Measurements from ENCODE around the gene SLC5A11. TPM values are rescaled to one million over a fixed set of nuclear protein-coding genes. Genes with fewer than 3 reads are reported as not detected.

The SLC5A11 gene
- total RNA-seq, 1 donor from 2014 or later, result not detected

GRCh38 chr16:24906199-24906808 is 60.5 kb downstream of the SLC5A11 start:
- intact Hi-C loops (cut with DNase I), result loop anchor here (10.0 kb wide), 1 partner anchor 318 kb away; no protein-coding TSS in a partner anchor
- DNase-seq (ENCODE audit: missing footprints) (no peak), ATAC-seq (no peak)

- intact Hi-C loops (cut with DNase I), result loop anchor here (10.0 kb wide), 1 partner anchor 318 kb away; no protein-coding TSS in a partner anchor
- no peak for ATAC-seq
- no peak for DNase-seq (ENCODE audit: missing footprints)
These were observed 61.1 kb downstream of the SLC5A11 start for GRCh38 chr16:24906901-24907300.

DNA sequence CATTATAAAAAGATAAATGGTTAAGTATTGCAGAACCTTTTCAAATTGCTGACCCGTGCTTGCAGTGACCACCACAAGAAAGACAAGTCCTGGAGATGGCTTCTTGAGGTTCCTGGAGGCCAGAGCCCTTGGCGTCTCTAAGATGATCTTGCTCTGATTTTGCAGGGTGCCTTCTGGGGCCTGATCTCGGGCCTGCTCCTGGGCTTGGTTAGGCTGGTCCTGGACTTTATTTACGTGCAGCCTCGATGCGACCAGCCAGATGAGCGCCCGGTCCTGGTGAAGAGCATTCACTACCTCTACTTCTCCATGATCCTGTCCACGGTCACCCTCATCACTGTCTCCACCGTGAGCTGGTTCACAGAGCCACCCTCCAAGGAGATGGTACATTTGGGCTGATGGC is 63.0 kb downstream of the SLC5A11 start:
- DNase-seq (ENCODE audit: missing footprints), result no peak
- no peak for ATAC-seq
- intact Hi-C loops (cut with DNase I), result loop anchor here (10.0 kb wide), 1 partner anchor 316 kb away; no protein-coding TSS in a partner anchor

DNA sequence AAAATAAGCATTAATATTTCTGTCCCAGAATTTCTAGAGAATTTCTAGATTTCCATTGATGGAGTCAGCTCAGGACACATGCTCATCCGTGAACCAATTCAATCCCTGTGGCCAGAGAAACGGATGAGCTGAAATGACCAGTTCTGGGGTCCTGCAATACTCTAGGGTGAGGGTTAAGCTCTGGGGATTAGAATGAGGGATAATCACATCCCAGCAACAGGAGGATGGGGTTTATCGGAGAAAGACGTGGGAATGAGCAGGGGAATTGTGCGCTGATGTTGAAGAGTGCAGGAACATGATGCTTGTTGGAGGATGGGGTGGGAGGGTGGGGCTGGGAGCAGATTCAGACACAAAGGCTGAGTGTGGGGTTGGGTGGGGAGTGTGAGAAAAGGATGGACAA is 64.1 kb downstream of the SLC5A11 start:
- intact Hi-C loops (cut with DNase I), result loop anchor here (10.0 kb wide), 1 partner anchor 315 kb away; no protein-coding TSS in a partner anchor
- DNase-seq (ENCODE audit: missing footprints) (no peak), ATAC-seq (no peak)

DNA sequence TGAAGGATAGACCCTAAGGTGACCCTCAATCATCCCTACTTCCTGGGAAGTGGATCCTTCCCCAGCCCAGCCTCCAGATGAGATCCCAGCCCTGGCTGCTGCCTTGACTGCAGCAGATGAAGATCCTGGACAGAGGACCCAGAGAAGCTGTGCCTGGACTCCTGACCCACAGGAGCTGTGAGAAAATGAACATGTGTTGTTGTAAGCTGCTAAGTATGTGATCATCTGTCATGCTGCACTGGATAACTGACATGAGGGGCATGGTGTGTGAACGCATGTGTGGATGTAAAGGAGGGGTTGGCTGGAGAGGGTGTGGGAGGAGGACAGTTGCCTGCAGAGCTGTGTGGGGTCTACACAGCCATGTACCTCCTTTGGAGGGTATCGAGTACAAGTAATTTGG is 69.3 kb downstream of the SLC5A11 start:
- ATAC-seq (no peak), DNase-seq (ENCODE audit: missing footprints) (no peak)
- intact Hi-C loops (cut with DNase I), result no loop called here

DNA sequence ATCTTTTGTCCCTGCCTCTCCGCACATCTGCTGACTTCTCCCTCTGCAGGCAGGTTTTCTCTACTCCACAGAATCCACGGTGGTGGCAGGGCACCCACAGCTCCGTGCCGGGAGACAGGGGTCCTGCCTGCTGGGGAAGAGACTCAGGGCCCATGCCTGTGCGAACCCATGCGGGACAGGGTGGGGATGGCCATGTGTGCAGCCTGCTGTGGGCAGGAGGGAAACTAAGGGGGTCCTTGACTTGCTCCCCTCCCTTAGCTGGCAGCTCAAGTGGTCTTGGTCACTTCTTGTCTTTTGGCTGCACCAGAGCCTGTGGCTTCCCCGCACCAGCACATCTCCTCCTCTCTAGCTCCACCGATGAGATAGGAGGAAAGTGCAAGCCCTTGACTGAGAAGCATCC is 69.8 kb downstream of the SLC5A11 start:
- DNase-seq (ENCODE audit: missing footprints), result no peak
- ATAC-seq, result no peak
- intact Hi-C loops (cut with DNase I), result no loop called here

DNA sequence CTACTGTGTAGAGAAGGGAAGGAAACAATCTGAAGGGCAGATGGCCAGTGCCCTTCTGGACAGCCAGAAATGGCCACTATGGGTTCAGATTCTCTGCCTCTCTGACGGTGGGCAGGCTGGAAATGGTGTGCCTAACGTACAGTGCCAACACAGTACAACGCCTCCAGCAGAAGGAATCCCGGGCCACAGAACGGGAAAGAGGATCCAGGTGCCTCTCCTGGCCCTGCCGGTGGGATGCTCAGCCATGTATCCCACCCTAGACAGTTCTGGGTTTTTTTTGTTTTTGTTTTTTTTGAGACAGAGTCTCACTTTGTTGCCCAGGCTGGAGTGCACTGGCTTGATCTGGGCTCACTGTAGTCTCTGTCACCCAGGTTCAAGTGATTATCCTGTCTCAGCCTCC is 71.5 kb downstream of the SLC5A11 start:
- no peak for ATAC-seq
- intact Hi-C loops (cut with DNase I), result no loop called here

GRCh38 chr16:24917891-24918290 is 72.1 kb downstream of the SLC5A11 start:
- no peak for DNase-seq (ENCODE audit: missing footprints)
- no peak for ATAC-seq
- intact Hi-C loops (cut with DNase I), result no loop called here

More for the DNA sequence above, 71.5 kb downstream of the SLC5A11 start:
- DNase-seq (ENCODE audit: missing footprints), result no peak

DNA sequence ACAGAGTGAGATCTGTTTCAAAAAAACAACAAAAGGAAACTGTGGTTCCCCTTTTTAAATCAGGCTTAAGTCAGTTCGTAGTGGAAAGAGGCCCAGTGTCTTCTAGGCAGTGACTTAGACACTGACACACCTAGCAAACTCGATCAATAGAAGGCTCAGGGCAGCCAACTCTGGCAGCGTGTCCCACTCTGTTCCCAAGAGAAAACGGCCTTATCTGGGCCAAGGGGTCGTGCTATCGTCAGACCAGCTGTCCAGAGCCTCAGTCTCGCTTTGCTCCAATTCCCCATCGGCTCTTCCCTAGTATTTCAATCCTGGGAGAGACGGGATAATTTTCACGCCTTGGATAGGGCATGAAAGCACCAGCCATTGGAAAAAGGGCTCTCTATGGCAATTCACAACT is 72.9 kb downstream of the SLC5A11 start:
- intact Hi-C loops (cut with DNase I), result no loop called here

DNA sequence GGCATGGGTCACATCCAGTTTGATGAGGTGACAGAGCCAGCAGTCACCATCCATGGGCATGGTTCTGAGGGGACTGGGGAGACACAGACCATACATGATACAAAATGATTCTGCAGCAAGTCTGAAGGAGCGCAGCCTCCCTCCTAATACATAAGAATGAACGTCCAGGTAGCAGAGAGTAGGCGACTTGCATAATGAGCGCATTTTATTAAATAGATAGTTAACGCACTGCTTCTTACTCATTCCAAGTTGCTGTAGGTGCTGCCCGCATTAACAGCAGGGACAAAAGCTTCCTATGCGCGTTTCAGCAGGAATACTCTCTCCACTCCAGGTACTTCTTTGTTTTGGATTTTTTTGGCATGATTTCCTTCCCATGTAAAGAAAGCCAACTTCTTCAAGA is 73.8 kb downstream of the SLC5A11 start:
- DNase-seq (ENCODE audit: missing footprints), result no peak
- intact Hi-C loops (cut with DNase I), result no loop called here
- ATAC-seq, result no peak

More for the DNA sequence above, 72.9 kb downstream of the SLC5A11 start:
- ATAC-seq (no peak), DNase-seq (ENCODE audit: missing footprints) (no peak)

DNA sequence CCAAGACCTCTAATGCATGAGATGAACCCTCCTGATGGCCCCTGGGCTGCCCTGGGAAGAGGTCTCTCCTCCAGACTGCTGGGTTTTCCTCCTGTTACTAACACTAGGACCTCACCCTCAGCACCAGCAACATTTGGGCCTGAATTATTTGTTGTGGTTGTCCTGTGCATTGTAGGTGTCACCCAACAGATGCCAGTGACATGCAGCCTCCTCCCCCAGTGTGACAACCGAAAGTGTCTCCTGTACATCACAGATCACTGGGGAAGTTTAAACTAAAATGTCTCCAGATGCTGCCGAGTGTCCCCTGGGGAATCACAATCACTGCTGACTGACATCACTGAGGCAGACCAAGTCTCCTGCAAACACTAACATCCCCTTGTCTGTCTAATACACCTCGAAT is 74.8 kb downstream of the SLC5A11 start:
- DNase-seq (ENCODE audit: missing footprints) (no peak), ATAC-seq (no peak)
- intact Hi-C loops (cut with DNase I), result no loop called here

DNA sequence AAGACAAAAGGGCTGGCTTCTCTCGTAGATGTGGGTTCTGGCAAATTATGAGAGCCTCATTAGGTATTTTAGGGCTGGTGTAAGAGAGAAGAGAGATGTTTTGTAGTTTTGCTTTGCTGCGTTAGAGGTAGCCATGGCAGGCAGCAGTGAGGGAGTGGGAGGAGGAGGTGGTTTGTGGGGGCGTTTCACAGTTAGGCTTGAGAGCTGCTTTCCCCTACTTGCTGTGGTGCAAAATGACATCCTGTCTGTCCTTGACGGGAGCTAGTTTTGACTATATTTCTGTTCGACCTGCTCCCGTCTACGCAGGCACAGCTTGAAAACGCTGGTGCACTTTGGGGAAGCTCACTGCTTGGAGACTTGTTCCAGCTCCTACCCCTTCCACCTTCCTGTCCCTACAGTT is 75.5 kb downstream of the SLC5A11 start:
- no peak for DNase-seq (ENCODE audit: missing footprints)
- ATAC-seq, result no peak
- intact Hi-C loops (cut with DNase I), result no loop called here

GRCh38 chr16:24925163-24925562 is 79.4 kb downstream of the SLC5A11 start:
- DNase-seq (ENCODE audit: missing footprints), result no peak
- intact Hi-C loops (cut with DNase I), result no loop called here
- ATAC-seq, result no peak

DNA sequence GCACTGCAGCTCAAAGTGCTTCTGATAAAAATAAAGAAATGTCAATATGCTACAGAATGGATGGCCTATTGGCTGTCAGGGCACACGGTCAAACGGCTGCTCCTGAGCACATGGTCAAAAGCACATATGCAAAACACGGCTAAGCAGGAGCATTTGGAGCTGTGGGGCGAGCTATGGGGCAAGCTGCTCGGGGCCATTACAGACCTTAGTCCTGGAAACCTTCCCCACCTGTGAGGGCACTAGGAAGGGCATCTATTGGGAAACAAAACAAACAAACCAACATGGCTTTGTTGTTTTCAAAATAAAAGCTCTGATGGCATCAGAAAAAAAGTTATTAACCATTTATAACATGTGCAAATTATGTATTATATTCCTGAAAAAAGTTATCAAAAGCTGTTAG is 83.6 kb downstream of the SLC5A11 start:
- intact Hi-C loops (cut with DNase I), result no loop called here
- ATAC-seq (no peak), DNase-seq (ENCODE audit: missing footprints) (no peak)

- intact Hi-C loops (cut with DNase I), result no loop called here
- no peak for ATAC-seq
- no peak for DNase-seq (ENCODE audit: missing footprints)
These were observed 84.7 kb downstream of the SLC5A11 start for GRCh38 chr16:24930440-24930839.

GRCh38 chr16:24931091-24931490 is 85.3 kb downstream of the SLC5A11 start:
- DNase-seq (ENCODE audit: missing footprints) (no peak), ATAC-seq (no peak)
- intact Hi-C loops (cut with DNase I), result no loop called here

- intact Hi-C loops (cut with DNase I), result no loop called here
- DNase-seq (ENCODE audit: missing footprints) (no peak), ATAC-seq (no peak)
These were observed 89.6 kb downstream of the SLC5A11 start for GRCh38 chr16:24935336-24935735.

- intact Hi-C loops (cut with DNase I), result no loop called here
- ATAC-seq (no peak), DNase-seq (ENCODE audit: missing footprints) (no peak)
These were observed 90.4 kb downstream of the SLC5A11 start for GRCh38 chr16:24936151-24936550.

DNA sequence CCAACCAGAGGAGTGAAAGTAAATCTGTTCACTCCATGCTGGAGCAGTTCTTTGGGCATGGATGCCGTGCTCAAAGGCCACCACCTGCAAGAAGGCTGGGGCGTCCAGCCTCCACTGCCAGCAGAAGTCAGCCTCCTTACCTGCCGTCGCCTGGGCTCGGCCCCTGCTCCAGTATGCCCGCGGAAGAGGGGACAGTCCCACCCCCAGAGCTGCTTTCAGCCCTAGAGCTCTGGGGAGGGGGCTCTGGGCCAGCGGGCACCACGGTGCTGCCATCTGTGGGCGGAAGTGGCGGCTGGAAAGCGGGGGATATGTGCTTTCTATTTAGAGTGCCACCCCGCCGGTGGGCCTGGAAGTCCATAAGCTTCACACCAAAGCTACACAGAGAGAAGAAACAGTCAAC is 93.5 kb downstream of the SLC5A11 start:
- DNase-seq (ENCODE audit: missing footprints) (no peak), ATAC-seq (no peak)
- intact Hi-C loops (cut with DNase I), result no loop called here

DNA sequence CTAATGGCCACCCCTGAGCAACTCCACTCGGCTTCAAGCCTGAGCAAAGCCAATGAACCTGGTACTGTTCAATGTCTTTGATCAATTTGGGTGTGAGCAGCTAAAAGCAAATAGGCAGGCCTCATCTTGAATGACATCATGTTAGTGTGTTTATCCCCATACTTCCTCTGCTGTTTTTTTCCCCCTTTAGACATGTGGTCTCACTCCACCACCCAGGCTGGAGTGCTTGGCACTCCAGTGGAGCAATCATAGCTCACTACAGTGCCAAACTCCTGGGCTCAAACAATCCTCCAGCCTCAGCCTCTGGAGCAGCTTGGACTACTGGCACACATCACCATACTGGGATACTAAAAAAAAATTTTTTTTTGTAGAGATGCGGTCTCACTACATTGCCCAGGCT is 94.0 kb downstream of the SLC5A11 start:
- intact Hi-C loops (cut with DNase I), result no loop called here
- no peak for ATAC-seq
- DNase-seq (ENCODE audit: missing footprints), result no peak

DNA sequence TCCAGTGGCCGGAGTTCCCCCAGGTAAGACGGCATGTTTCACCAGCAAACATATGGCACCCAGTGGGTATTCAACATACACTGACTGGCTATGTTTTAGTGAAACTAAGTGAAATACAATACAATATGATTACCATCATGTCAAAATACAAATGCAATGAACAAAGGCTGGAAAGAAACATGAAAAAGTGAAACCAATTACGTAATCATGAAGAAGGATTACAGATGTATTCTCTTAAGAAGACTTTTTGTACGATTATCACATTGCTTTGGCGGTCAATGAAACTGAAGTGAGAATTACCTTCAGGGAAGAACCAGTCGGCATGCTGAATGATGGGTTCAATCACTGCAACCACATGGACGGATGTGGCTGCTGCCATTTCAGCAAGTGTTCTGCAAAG is 97.7 kb downstream of the SLC5A11 start:
- ATAC-seq (no peak), DNase-seq (ENCODE audit: missing footprints) (no peak)
- intact Hi-C loops (cut with DNase I), result no loop called here

All from Right ventricle myocardium inferior (tissue), 1 donor.